Measurements from ENCODE around the gene ZNF550. TPM values are rescaled to one million over a fixed set of nuclear protein-coding genes. Genes with fewer than 3 reads are reported as not detected.

ZNF550 gene
- total and polyA plus RNA-seq, 10 of the 15 experiments (the other 5 are each of a cell fraction or from before 2014, with no cell fraction given): 2.6 to 14.0 (median 7.4) TPM

DNA sequence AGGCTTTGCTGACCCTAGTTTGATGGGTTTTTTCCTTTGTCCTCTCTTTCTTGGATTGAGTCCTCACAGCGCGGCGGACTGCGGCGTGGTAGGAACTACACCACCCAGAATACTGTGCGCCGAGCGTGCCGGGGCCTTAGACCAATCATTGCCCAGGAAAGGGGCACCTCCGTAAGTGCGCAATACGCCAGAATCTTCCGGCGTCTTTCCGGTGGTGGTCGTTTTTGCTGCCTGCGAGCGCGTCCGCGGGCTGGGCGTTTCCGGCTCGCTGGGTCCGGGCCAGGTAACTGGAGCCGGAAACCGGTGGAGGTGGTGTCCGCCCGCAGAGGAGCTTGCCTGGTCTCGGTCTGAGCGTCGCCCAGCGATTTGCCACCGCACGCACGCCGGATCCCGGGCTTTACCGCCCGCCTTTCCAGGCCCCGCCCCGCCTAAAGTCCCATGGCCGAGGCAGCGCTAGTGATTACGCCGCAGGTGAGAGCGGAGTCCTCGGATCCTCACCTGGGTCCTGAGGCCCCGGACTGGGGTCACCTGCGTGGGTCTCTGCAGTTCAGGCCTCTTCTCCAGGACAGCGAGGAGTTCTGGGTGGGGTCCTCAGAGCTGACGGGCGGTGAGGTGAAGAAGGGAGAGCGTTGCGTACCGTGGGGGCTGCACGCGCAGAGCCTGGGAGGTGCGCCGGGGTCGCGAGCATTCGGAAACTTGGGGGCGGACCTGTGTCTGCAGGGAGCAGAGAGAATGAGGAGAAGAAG lies 32.4 kb downstream of the ZNF550 start, which contains the start of gene ZNF549 (continued):
- TF ChIP-seq, protein P1, sequence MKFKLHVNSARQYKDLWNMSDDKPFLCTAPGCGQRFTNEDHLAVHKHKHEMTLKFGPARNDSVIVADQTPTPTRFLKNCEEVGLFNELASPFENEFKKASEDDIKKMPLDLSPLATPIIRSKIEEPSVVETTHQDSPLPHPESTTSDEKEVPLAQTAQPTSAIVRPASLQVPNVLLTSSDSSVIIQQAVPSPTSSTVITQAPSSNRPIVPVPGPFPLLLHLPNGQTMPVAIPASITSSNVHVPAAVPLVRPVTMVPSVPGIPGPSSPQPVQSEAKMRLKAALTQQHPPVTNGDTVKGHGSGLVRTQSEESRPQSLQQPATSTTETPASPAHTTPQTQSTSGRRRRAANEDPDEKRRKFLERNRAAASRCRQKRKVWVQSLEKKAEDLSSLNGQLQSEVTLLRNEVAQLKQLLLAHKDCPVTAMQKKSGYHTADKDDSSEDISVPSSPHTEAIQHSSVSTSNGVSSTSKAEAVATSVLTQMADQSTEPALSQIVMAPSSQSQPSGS (IDR thresholded peaks at IDR 0.05; ENCODE audit: low read length): no peak
- no peak for TF ChIP-seq CBX5 (IDR thresholded peaks at IDR 0.05; ENCODE audit: low read depth)
- TF ChIP-seq EED (IDR thresholded peaks at IDR 0.05; ENCODE audit: low read depth): no peak
- TF ChIP-seq PAX8 (IDR thresholded peaks at IDR 0.05): no peak
- no peak for TF ChIP-seq KDM1A (IDR thresholded peaks at IDR 0.05; ENCODE audit: borderline replicate concordance)
- TF ChIP-seq YY1 (IDR thresholded peaks at IDR 0.05; ENCODE audit: low read depth, low read length): peak; percentile 41; the same call in 1 of the 2 replicates
- TF ChIP-seq, protein P2, sequence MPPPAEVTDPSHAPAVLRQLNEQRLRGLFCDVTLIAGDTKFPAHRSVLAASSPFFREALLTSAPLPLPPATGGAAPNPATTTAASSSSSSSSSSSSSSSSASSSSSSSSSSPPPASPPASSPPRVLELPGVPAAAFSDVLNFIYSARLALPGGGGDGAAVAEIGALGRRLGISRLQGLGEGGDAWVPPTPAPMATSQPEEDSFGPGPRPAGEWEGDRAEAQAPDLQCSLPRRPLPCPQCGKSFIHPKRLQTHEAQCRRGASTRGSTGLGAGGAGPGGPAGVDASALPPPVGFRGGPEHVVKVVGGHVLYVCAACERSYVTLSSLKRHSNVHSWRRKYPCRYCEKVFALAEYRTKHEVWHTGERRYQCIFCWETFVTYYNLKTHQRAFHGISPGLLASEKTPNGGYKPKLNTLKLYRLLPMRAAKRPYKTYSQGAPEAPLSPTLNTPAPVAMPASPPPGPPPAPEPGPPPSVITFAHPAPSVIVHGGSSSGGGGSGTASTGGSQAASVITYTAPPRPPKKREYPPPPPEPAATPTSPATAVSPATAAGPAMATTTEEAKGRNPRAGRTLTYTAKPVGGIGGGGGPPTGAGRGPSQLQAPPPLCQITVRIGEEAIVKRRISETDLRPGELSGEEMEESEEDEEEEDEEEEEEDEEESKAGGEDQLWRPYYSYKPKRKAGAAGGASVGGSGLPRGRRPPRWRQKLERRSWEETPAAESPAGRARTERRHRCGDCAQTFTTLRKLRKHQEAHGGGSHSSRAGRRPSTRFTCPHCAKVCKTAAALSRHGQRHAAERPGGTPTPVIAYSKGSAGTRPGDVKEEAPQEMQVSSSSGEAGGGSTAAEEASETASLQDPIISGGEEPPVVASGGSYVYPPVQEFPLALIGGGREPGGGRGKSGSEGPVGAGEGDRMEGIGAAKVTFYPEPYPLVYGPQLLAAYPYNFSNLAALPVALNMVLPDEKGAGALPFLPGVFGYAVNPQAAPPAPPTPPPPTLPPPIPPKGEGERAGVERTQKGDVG (CRISPR knock-in tag; IDR thresholded peaks at IDR 0.05): no peak
- TF ChIP-seq POLR2AphosphoS5 (IDR thresholded peaks at IDR 0.05; ENCODE audit: low read length): peak; percentile 50
- TF ChIP-seq, protein P3, sequence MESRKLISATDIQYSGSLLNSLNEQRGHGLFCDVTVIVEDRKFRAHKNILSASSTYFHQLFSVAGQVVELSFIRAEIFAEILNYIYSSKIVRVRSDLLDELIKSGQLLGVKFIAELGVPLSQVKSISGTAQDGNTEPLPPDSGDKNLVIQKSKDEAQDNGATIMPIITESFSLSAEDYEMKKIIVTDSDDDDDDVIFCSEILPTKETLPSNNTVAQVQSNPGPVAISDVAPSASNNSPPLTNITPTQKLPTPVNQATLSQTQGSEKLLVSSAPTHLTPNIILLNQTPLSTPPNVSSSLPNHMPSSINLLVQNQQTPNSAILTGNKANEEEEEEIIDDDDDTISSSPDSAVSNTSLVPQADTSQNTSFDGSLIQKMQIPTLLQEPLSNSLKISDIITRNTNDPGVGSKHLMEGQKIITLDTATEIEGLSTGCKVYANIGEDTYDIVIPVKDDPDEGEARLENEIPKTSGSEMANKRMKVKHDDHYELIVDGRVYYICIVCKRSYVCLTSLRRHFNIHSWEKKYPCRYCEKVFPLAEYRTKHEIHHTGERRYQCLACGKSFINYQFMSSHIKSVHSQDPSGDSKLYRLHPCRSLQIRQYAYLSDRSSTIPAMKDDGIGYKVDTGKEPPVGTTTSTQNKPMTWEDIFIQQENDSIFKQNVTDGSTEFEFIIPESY (IDR thresholded peaks at IDR 0.05): no peak
- TF ChIP-seq STAT3 (IDR thresholded peaks at IDR 0.05; ENCODE audit: low read depth, low read length): no peak
- no peak for TF ChIP-seq NR2C2 (IDR thresholded peaks at IDR 0.05; ENCODE audit: borderline replicate concordance, control insufficient read depth, insufficient read length, low read depth)
- TF ChIP-seq SUPT20H (IDR thresholded peaks at IDR 0.05; ENCODE audit: borderline replicate concordance, control insufficient read depth, low read depth, low read length): no peak
- peak; percentile 46; the same call in 1 of the 2 replicates for TF ChIP-seq CHD2 (IDR thresholded peaks at IDR 0.05; ENCODE audit: borderline replicate concordance, low read depth, low read length)
- peak; percentile 90 for TF ChIP-seq MXI1 (IDR thresholded peaks at IDR 0.05; ENCODE audit: low read depth, low read length)
- no peak for TF ChIP-seq CBX3 (IDR thresholded peaks at IDR 0.05; ENCODE audit: borderline replicate concordance, low read depth)
- TF ChIP-seq FOXK2 (IDR thresholded peaks at IDR 0.05): no peak
- no peak for TF ChIP-seq EZH2 (IDR thresholded peaks at IDR 0.05; ENCODE audit: borderline replicate concordance, control insufficient read depth, low read depth, low read length)
- no peak for TF ChIP-seq FOXM1 (IDR thresholded peaks at IDR 0.05; ENCODE audit: low read depth, low read length)
- 0 out of 2 replicates have a peak, but pooled peaks have one; percentile 53 for TF ChIP-seq LARP7 (IDR thresholded peaks at IDR 0.05)
- TF ChIP-seq ZNF217 (IDR thresholded peaks at IDR 0.05): no peak
- TF ChIP-seq, protein P4, sequence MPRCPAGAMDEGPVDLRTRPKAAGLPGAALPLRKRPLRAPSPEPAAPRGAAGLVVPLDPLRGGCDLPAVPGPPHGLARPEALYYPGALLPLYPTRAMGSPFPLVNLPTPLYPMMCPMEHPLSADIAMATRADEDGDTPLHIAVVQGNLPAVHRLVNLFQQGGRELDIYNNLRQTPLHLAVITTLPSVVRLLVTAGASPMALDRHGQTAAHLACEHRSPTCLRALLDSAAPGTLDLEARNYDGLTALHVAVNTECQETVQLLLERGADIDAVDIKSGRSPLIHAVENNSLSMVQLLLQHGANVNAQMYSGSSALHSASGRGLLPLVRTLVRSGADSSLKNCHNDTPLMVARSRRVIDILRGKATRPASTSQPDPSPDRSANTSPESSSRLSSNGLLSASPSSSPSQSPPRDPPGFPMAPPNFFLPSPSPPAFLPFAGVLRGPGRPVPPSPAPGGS (IDR thresholded peaks at IDR 0.05; ENCODE audit: borderline replicate concordance, insufficient read depth, low read depth, low read length, poor library complexity, severe bottlenecking): no peak
